GM18858 (cell line): ENCODE results near the gene CFAP119.

Experiments used
- ATAC-seq: cut with Tn5 transposase; IDR thresholded peaks from one replicate; pipeline ENCODE4 v1.9.1; 2021; ENCODE audit not compliant: unreplicated experiment

The CFAP119 gene

GRCh38 chr16:30715750-30716445 lies 46.0 kb downstream of the CFAP119 start:
- no peak for ATAC-seq

GRCh38 chr16:30711712-30712111 lies 50.1 kb downstream of the CFAP119 start:
- ATAC-seq: no peak

- no peak for ATAC-seq
Observed at GRCh38 chr16:30710971-30711370, 50.9 kb downstream of the CFAP119 start.
